HT-29 (cell line): Measurements from ENCODE around the gene MVD. TPM values are rescaled to one million over a fixed set of nuclear protein-coding genes. Genes with fewer than 3 reads are reported as not detected.

Source experiments
- DNase-seq: peaks from one replicate; pipeline ENCODE4 v3.0.0-alpha.2; 2015; ENCODE audit warnings: low spot score
- total RNA-seq: library from RNA; depleted of rRNA; stranded (reverse); fragments of >200 nt; shearing (Covaris generic); gene quantifications from 2 replicates; pipeline ENCODE4 v1.2.3, GENCODE V29; 2014

MVD gene
- total RNA-seq, 1 experiment from 2014 or later = 109 TPM

DNA sequence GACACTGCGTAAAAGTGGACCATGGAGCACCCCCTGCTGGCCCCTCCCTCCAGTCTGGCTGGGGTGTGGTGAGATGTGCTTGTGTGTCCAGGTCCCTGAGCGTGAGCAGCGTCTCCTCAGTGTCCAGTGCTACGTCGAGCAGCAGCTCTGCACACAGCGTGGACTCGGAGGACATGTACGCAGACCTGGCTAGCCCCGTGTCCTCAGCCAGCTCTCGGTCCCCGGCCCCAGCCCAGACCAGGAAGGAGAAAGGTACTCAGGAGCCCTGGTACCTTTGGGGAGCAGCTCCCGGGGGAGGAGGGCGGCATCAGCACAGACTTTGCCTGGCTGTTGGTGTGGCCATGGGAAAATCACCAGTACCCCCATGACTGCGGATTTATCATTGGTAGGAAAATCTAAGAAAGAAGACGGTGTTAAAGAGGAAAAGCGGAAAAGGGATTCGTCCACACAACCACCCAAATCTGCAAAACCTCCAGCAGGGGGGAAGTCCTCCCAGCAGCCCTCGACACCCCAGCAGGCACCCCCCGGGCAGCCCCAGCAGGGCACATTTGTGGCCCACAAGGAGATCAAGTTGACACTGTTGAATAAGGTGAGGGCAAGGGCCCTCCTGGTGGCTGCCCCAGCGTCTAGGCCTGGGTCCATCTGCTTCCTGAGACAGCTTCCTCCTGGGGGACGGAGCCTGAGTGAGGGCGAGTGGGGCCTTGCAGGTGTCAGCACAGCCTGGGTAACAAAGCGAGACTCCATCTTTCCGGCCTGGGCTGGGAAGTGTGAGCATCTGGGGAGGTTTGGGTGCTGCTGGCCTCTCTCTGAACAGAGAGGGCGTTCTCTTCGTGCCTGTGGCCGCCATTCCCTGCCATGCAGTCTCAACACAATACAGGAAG lies 35.1 kb downstream of the MVD start:
- DNase-seq = no peak

GRCh38 chr16:88626646-88627045 lies 36.2 kb downstream of the MVD start:
- DNase-seq = no peak

- no peak for DNase-seq
Measured at GRCh38 chr16:88624977-88625576, 37.8 kb downstream of the MVD start.

DNA sequence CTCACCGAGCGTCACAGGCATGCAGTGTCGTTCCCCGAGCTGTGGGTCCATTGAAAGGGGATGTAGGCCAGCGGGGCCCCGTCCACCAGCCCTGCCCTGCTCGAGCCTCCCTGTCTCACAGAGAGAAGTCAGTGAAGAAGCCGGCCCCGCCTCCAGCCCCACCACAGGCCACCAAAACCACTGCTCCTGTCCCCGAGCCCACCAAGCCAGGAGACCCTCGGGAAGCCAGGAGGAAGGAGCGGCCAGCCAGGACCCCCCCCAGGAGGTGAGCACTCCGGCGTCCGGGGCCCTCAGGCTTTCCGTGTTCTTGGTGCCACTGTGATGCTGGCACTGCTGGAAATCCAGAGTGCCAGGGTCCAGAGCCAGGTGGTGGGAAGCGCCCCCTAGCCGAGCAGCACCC lies 38.4 kb downstream of the MVD start:
- no peak for DNase-seq

GRCh38 chr16:88623858-88624257 lies 39.0 kb downstream of the MVD start:
- no peak for DNase-seq

GRCh38 chr16:88622866-88623265 lies 40.0 kb downstream of the MVD start:
- no peak for DNase-seq

DNA sequence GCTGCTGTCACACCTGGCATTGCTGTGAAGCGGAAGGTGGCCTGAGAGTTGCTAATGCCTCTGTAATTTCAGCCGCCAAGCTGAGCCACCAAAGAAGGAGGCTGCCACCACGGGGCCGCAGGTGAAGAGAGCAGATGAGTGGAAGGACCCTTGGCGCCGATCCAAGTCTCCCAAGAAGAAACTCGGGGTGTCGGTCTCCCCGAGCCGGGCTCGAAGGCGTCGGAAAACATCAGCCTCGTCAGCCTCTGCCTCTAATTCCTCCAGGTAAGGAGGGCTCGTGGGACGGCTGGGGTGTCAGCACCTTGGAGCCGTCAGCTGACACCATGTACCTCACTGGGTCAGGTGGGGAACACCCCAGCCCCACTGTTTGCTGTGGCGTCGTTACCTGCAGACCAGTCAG lies 40.8 kb downstream of the MVD start:
- no peak for DNase-seq

GRCh38 chr16:88619859-88620815 lies 42.8 kb downstream of the MVD start:
- DNase-seq = no peak

- DNase-seq = no peak
Measured at GRCh38 chr16:88618956-88619667, 43.8 kb downstream of the MVD start.

DNA sequence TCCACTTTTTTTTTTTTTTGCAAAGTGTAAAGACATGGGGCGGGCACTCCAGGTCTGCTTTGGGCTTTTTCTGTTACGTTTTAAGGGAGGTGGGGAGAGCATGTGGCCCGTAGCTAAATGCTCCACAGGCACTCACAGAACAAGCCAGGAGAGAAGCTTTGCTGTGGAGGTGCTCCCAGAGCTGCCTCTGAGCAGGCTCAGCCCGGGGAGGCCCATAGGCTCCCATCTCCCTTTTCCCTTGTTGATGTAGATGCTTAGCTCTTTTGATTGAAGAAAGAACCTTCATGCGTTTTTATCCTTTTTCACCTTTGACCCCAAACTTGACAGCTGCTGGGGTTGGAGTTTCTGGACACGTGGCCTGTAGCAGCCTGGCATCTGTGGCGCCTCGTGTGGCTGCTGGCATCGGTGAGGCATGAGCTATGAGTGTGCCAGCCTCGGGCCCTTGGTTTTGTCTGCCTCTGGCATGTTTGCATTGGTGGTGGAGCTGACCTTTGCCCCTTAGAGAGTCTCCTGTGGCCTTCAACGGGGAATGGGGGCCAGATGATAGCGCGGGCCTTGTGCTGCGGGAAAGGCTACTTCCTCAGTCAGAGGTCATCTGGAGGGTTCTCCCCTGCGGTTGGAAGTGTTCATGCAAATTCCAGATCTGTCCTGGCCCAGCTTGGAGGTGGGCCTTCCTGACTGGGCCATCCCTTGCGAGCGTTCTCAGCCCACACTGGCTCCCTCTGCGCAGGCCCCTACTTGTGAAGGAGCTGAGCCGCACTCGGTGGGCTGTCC lies 44.5 kb downstream of the MVD start:
- peak; percentile 40 for DNase-seq

GRCh38 chr16:88617268-88618031 lies 45.4 kb downstream of the MVD start:
- no peak for DNase-seq

DNA sequence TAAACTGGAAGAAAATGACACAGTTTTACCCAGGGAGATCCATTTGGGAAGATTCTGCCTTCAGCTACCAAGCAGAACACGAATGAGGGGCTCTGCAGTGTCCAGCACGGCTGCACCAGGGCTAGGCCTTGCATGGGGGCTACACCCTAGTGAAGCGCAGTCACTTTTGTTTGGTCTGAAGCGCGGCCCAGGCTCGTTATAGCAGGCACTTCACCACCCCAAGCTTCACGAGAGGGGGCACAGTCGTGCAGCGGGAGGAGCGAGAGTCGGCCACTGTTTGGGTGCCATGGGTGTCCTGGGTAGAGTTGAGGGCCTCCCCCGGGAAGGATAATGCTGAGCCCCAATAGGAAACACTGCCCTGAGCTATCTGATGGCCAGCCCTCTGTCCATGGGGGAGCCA lies 46.2 kb downstream of the MVD start:
- DNase-seq = no peak

DNA sequence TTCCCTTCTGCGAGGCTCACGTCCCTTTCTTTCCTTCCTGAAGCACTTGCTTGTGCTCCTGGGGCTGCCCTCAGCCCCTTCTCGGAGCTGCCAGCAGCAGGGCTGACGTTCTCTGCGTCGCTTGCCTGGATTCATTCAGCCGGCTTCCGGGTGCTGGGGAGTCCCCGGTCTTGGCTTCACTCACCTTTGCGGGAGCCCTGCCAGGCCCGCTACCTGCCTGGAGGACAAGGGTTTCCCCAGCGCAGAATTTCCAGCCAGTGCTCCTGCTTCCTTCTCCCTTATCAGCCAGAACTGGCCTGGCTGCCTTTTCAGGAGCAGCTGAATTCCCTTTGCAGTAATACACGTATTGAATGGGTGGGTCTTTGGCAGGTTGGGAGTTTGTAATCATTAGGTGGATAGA lies 46.6 kb downstream of the MVD start:
- DNase-seq = peak; percentile 80

- DNase-seq = no peak
Measured at GRCh38 chr16:88614818-88615580, 47.9 kb downstream of the MVD start.

- no peak for DNase-seq
Measured at GRCh38 chr16:88613911-88614817, 48.7 kb downstream of the MVD start.

DNA sequence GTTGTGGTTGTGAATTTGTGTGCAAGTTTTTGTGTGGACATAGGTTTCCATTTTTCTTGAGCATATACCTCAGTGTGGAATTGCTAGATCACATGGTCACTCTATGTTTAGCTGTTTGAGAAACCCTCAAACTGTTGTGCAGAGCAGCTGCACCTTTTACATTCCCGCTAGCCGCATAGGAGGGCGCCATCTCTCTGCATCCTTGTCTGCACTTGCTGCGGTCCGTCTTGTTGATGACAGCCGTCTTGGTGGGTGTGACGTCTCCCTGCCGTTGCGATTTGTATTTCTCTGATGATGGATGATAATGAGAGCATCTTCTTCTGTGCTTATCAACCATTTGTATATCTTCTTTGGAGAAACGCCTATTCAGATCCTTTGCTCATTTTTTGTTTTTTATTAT lies 49.6 kb downstream of the MVD start:
- DNase-seq = no peak

GRCh38 chr16:88610909-88611812 lies 51.7 kb downstream of the MVD start:
- no peak for DNase-seq
